Measurements from ENCODE around the gene NUDT21. TPM values are rescaled to one million over a fixed set of nuclear protein-coding genes. Genes with fewer than 3 reads are reported as not detected.
"Not testable (repeated sequence)": the region's sequence is repeated elsewhere in the genome, so short reads cannot be mapped to it uniquely, and the experiment has no call there.

Gene NUDT21
- total RNA-seq = 10 to 100 TPM; 80.8 to 89.4 TPM
- polyA plus RNA-seq (ENCODE audit: insufficient read length in 6 of 6) = 100 to 1,000 TPM; 111 to 136 (median 126) TPM
- long read RNA-seq, donor 1, full-length matches to known transcripts = 67 of 139 reads
- long read RNA-seq, donor 1, partial matches to known transcripts = 72 of 139 reads
- long read RNA-seq, donor 1, other reads (novel, unspliced or antisense) = 0 of 139 reads
- long read RNA-seq, donor 2, full-length matches to known transcripts = 49 of 65 reads
- long read RNA-seq, donor 2, partial matches to known transcripts = 16 of 65 reads
- long read RNA-seq, donor 2, other reads (novel, unspliced or antisense) = 0 of 65 reads
- long read RNA-seq, donor 3, full-length matches to known transcripts = 38 of 57 reads
- long read RNA-seq, donor 3, partial matches to known transcripts = 19 of 57 reads
- long read RNA-seq, donor 3, other reads (novel, unspliced or antisense) = 0 of 57 reads
- long read RNA-seq, donor 4, full-length matches to known transcripts = 19 of 25 reads
- long read RNA-seq, donor 4, partial matches to known transcripts = 5 of 25 reads
- long read RNA-seq, donor 4, other reads (novel, unspliced or antisense) = 1 of 25 reads
- long read RNA-seq, donor 5, full-length matches to known transcripts = 42 of 53 reads
- long read RNA-seq, donor 5, partial matches to known transcripts = 11 of 53 reads
- long read RNA-seq, donor 5, other reads (novel, unspliced or antisense) = 0 of 53 reads
- long read RNA-seq, donor 6, full-length matches to known transcripts = 36 of 42 reads
- long read RNA-seq, donor 6, partial matches to known transcripts = 6 of 42 reads
- long read RNA-seq, donor 6, other reads (novel, unspliced or antisense) = 0 of 42 reads
- long read RNA-seq, donor 7, full-length matches to known transcripts = 15 of 26 reads
- long read RNA-seq, donor 7, partial matches to known transcripts = 11 of 26 reads
- long read RNA-seq, donor 7, other reads (novel, unspliced or antisense) = 0 of 26 reads
- long read RNA-seq, donor 8, full-length matches to known transcripts = 28 of 37 reads
- long read RNA-seq, donor 8, partial matches to known transcripts = 9 of 37 reads
- long read RNA-seq, donor 8, other reads (novel, unspliced or antisense) = 0 of 37 reads
- long read RNA-seq, donor 9 = 0 reads
- long read RNA-seq, donor 10, full-length matches to known transcripts = 29 of 31 reads
- long read RNA-seq, donor 10, partial matches to known transcripts = 0 of 31 reads
- long read RNA-seq, donor 10, other reads (novel, unspliced or antisense) = 2 of 31 reads
- long read RNA-seq, donor 11 = 0 reads
- long read RNA-seq, donor 12, full-length matches to known transcripts = 22 of 61 reads
- long read RNA-seq, donor 12, partial matches to known transcripts = 39 of 61 reads
- long read RNA-seq, donor 12, other reads (novel, unspliced or antisense) = 0 of 61 reads

- H3K27me3 ChIP-seq = no peaks in the 10 kb centered on the region
- no peak for TF ChIP-seq CTCF (IDR thresholded peaks at IDR 0.05)
- H3K36me3 ChIP-seq = peaks cover 0 to 37% of the 10 kb centered on the region in 2 donors
- no peaks in the 10 kb centered on the region for H3K9me3 ChIP-seq
- intact Hi-C loops (cut with DNase I) = no loop called here
- peak within 1 kb of the TSS; percentile 60 to 83 for H3K27ac ChIP-seq
- peak within 1 kb of the TSS; percentile 88 to 91 for H3K4me3 ChIP-seq
- peak; percentile 99 for ATAC-seq
- H3K4me1 ChIP-seq = peaks cover 18 to 46% of the 10 kb centered on the region in 2 donors
- peak; percentile 93 to 97 (median 96) for DNase-seq
Observed at GRCh38 chr16:56450986-56451752, at the start of gene NUDT21, which contains the start of gene OGFOD1. Gene NUDT21 (minus strand): TSS chr16:56451332. CDS start chr16:56451202, 130 bp downstream. Gene OGFOD1 (plus strand): TSS chr16:56451554. CDS start chr16:56451613, 59 bp downstream.

GRCh38 chr16:56493815-56494214 is 42.7 kb upstream of the NUDT21 start:
- no peaks in the 10 kb centered on the region for H3K27me3 ChIP-seq
- intact Hi-C loops (cut with DNase I) = no loop called here
- no peak for ATAC-seq
- no peaks in the 10 kb centered on the region for H3K4me1 ChIP-seq
- no peak for DNase-seq
- no peak for TF ChIP-seq CTCF (IDR thresholded peaks at IDR 0.05)
- peaks cover 0 to 33% of the 10 kb centered on the region in 2 donors for H3K36me3 ChIP-seq
- H3K4me3 ChIP-seq = no peak overlapping the region
- no peaks in the 10 kb centered on the region for H3K9me3 ChIP-seq
- no peak overlapping the region for H3K27ac ChIP-seq

GRCh38 chr16:56493126-56493525 is 42.0 kb upstream of the NUDT21 start:
- Histone ChIP-seq H3K4me1 (no peaks in the 10 kb centered on the region), H3K27me3 (no peaks in the 10 kb centered on the region), H3K27ac (no peak overlapping the region), H3K9me3 (no peaks in the 10 kb centered on the region), H3K4me3 (no peak overlapping the region), H3K36me3 (peaks cover 0 to 26% of the 10 kb centered on the region in 2 donors)
- intact Hi-C loops (cut with DNase I) = no loop called here
- no peak for TF ChIP-seq CTCF (IDR thresholded peaks at IDR 0.05)
- no peak for ATAC-seq
- DNase-seq = no peak

- H3K4me3 ChIP-seq = no peak overlapping the region
- no peaks in the 10 kb centered on the region for H3K4me1 ChIP-seq
- no peaks in the 10 kb centered on the region for H3K27me3 ChIP-seq
- no peak for TF ChIP-seq CTCF (IDR thresholded peaks at IDR 0.05)
- H3K27ac ChIP-seq = no peak overlapping the region
- no peak for DNase-seq
- no peaks in the 10 kb centered on the region for H3K9me3 ChIP-seq
- intact Hi-C loops (cut with DNase I) = no loop called here
- no peak for ATAC-seq
- H3K36me3 ChIP-seq = peaks cover 0 to 14% of the 10 kb centered on the region in 2 donors
Observed at GRCh38 chr16:56491657-56492261, 40.6 kb upstream of the NUDT21 start.

- intact Hi-C loops (cut with DNase I) = not testable (repeated sequence)
Observed at GRCh38 chr16:56488868-56489267, 37.7 kb upstream of the NUDT21 start.

More at GRCh38 chr16:56488868-56489267, 37.7 kb upstream of the NUDT21 start:
- H3K4me3 ChIP-seq, H3K4me1 ChIP-seq, H3K36me3 ChIP-seq, DNase-seq, H3K27ac ChIP-seq, H3K27me3 ChIP-seq, H3K9me3 ChIP-seq, ATAC-seq: not testable (repeated sequence)

All from left lung (tissue), 14 donors.